Testis (tissue), 2 donors: ENCODE results near the gene PGC.

Experiments
- CTCF ChIP-seq, 3 experiments: fragments of 450-650 bp in 2 of 3; fragments of 200-600 bp in 1 of 3; sonication (generic) in 1 of 3; IDR thresholded peaks; one replicate each; pipeline ENCODE4 v1.5.1; 2016 to 2019; ENCODE audit warnings: antibody characterized with exemption in 3 of 3, mild to moderate bottlenecking in 2 of 3, moderate library complexity in 1 of 3
- POLR2A ChIP-seq: fragments of 450-650 bp; IDR thresholded peaks from one replicate; pipeline ENCODE4 v1.6.1; 2017; ENCODE audit warnings: antibody characterized with exemption, mild to moderate bottlenecking, moderate library complexity

- no peak for TF ChIP-seq CTCF (IDR thresholded peaks at IDR 0.05)
- no peak for TF ChIP-seq POLR2A
These were observed 38.7 kb upstream of the PGC start for GRCh38 chr6:41785689-41786450.
